Tibial nerve (tissue), 3 donors: Measurements from ENCODE around the gene NFIA.

ENCODE experiments used
- POLR2A ChIP-seq, 2 donors: fragments of 450-650 bp; IDR thresholded peaks; one replicate each; pipeline ENCODE4 v1.6.1; 2017; ENCODE audit warnings: antibody characterized with exemption in 2 of 2, mild to moderate bottlenecking in 2 of 2, moderate library complexity in 2 of 2
- TF ChIP-seq, protein P1 (sequence below), 5 experiments: fragments of 200-600 bp in 3 of 5; fragments of 450-650 bp in 2 of 5; sonication (generic) in 3 of 5; IDR thresholded peaks; one replicate each; pipeline ENCODE4 v1.5.1; 2016 to 2019; ENCODE audit warnings: antibody characterized with exemption in 5 of 5, mild to moderate bottlenecking in 3 of 5, moderate library complexity in 2 of 5

DNA sequence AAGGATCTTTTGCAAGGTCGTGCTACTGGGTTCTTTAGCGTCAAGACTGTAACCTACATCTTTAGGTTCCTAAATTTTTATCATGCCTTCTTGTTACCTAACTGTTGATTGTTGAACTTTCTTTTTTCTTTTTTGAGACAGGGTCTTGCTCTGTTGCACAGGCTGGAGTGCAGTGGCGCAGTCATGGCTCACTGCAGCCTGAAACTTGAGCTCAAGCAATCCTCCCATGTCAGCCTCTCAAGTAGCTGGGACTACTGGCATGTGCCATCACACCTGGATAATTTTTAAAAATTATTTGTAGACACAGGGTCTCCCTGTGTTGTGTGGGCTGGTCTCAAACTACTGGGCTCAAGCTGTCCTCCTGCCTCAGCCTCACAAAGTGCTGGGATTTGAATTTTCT lies 52.9 kb downstream of the NFIA start:
- TF ChIP-seq, protein P1, sequence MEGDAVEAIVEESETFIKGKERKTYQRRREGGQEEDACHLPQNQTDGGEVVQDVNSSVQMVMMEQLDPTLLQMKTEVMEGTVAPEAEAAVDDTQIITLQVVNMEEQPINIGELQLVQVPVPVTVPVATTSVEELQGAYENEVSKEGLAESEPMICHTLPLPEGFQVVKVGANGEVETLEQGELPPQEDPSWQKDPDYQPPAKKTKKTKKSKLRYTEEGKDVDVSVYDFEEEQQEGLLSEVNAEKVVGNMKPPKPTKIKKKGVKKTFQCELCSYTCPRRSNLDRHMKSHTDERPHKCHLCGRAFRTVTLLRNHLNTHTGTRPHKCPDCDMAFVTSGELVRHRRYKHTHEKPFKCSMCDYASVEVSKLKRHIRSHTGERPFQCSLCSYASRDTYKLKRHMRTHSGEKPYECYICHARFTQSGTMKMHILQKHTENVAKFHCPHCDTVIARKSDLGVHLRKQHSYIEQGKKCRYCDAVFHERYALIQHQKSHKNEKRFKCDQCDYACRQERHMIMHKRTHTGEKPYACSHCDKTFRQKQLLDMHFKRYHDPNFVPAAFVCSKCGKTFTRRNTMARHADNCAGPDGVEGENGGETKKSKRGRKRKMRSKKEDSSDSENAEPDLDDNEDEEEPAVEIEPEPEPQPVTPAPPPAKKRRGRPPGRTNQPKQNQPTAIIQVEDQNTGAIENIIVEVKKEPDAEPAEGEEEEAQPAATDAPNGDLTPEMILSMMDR (IDR thresholded peaks at IDR 0.05) = no peak
- TF ChIP-seq POLR2A (IDR thresholded peaks at IDR 0.05) = no peak
